Islet of Langerhans (tissue), 1 donor: ENCODE results near the gene ERAP2.

Source experiments
- FAIRE-seq: peaks from one replicate; lab custom pipeline; 2011; peaks lifted over from hg19 to GRCh38; lab: Jason Lieb, UNC

The ERAP2 gene

GRCh38 chr5:96933764-96934707 is 57.7 kb downstream of the ERAP2 start:
- FAIRE-seq: no peak

GRCh38 chr5:96934708-96935558 is 58.6 kb downstream of the ERAP2 start:
- no peak for FAIRE-seq

GRCh38 chr5:96935559-96936430 is 59.5 kb downstream of the ERAP2 start, which contains the start of gene LNPEP:
Gene LNPEP (plus strand): TSS chr5:96936080. CDS start chr5:96936156, 76 bp downstream.
- FAIRE-seq: no peak

- no peak for FAIRE-seq
Observed at GRCh38 chr5:96936431-96937320, 60.4 kb downstream of the ERAP2 start.

GRCh38 chr5:96940586-96940985 is 64.3 kb downstream of the ERAP2 start:
- FAIRE-seq: no peak

GRCh38 chr5:96941140-96941539 is 64.8 kb downstream of the ERAP2 start:
- no peak for FAIRE-seq

- no peak for FAIRE-seq
Observed at GRCh38 chr5:96942078-96942477, 65.8 kb downstream of the ERAP2 start.

- FAIRE-seq: no peak
Observed at GRCh38 chr5:96942911-96943310, 66.6 kb downstream of the ERAP2 start.

- FAIRE-seq: no peak
Observed at GRCh38 chr5:96943799-96944198, 67.5 kb downstream of the ERAP2 start.

GRCh38 chr5:96945144-96945897 is 69.0 kb downstream of the ERAP2 start:
- peak; percentile 17 for FAIRE-seq

- FAIRE-seq: no peak
Observed at GRCh38 chr5:96946381-96946780, 70.1 kb downstream of the ERAP2 start.

GRCh38 chr5:96952118-96952750 is 75.9 kb downstream of the ERAP2 start:
- no peak for FAIRE-seq

GRCh38 chr5:96952974-96953730 is 76.9 kb downstream of the ERAP2 start:
- FAIRE-seq: no peak

GRCh38 chr5:96957254-96958049 is 81.2 kb downstream of the ERAP2 start:
- FAIRE-seq: no peak

- peak; percentile 51 for FAIRE-seq
Observed at GRCh38 chr5:96958977-96959376, 82.7 kb downstream of the ERAP2 start.

GRCh38 chr5:96961053-96961452 is 84.8 kb downstream of the ERAP2 start:
- FAIRE-seq: no peak

GRCh38 chr5:96962540-96962991 is 86.3 kb downstream of the ERAP2 start:
- FAIRE-seq: no peak

- peak; percentile 88 for FAIRE-seq
Observed at GRCh38 chr5:96963267-96963666, 87.0 kb downstream of the ERAP2 start.
